ENCODE results near the gene LCN6. TPM values are rescaled to one million over a fixed set of nuclear protein-coding genes. Genes with fewer than 3 reads are reported as not detected.

The LCN6 gene
- total and polyA plus RNA-seq, 2 of the 13 experiments (the other 11 are each of a cell fraction or from before 2014, with no cell fraction given): not detected

DNA sequence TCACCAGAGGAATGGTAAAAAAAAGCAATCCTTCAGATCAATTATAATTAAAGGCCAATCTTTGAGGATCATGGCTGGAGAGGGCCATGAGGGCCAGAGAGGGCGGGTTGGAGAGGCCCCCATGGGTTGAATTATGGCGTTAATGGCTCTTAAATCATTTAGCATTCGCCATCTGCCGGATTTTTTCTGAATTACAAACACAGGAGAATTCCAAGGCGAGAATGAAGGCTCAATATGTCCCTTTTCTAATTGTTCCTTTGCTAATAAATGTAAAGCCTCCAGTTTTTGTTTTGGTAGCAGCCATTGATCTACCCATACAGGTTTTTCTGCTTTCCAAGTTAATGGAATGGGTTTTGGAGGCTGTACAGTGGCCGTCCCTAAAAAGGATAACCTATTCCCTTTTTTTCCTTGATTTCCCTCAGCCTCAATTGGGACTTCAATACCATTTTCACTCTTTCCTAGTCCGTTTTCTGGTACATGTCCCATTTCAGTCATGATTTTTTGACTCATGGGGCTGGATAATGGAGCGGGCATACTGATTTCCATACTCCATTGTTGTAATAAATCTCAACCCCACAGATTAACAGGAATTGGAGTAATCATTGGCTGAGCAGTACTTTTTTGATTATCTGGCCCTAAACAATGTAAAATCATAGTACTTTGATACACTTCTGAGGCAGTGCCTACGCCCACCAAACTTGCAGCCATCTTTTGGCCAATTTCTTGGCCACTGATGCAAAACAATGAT is 36.1 kb upstream of the LCN6 start:
- ATAC-seq (no peak), DNase-seq (ENCODE audit: low spot score) (no peak), FAIRE-seq (no peak)
- no peaks in the 10 kb centered on the region for H3K36me3 ChIP-seq (replicated peaks in 1 of 2; ENCODE audit: control insufficient read depth in 1 of 2, insufficient read depth in 2 of 2, low read length in 2 of 2)
- H2AFZ ChIP-seq (ENCODE audit: low read length): no peak overlapping the region
- H3K9me3 ChIP-seq (ENCODE audit: low read length): no peaks in the 10 kb centered on the region
- ChIA-PET POLR2A (interaction anchor here (1.6 kb wide), 1 partner anchor 15 kb away, joined by 8 read pairs; no protein-coding TSS in a partner anchor), CTCF (ENCODE audit: low intra/inter-chr PET ratio, low total read pairs) (interaction anchor here (0.7 to 1.4 kb wide), 3 partner anchors 15 to 24 kb away, joined by 3 to 7 read pairs (median 3); no protein-coding TSS in a partner anchor)
- WGBS (ENCODE audit: low lambda C conversion rate): 41% methylated on average over 9 of the region's 9 CpGs
- no TSS peak for BruUV-seq (replicated peaks)
- peak overlapping the region; percentile 64 for H3K27ac ChIP-seq (ENCODE audit: extremely low read length, insufficient read depth, low read length)
- peak overlapping the region; percentile 46 for H3K4me2 ChIP-seq (ENCODE audit: low read depth, low read length)
- H3K9ac ChIP-seq (ENCODE audit: insufficient read depth, low read depth, low read length): no peak overlapping the region
- in situ Hi-C loops (cut with HindIII; ENCODE audit: extremely low pct_ligation_motif_present, low pct_unique_long_range_greater_than_20kb): no loop called here
- peaks cover 83% of the 10 kb centered on the region for H3K4me1 ChIP-seq (ENCODE audit: insufficient read depth, low read length)
- intact Hi-C loops (cut with micrococcal nuclease; ENCODE audit: unreplicated experiment): loop anchor here (1.0 to 10.0 kb wide), 2 partner anchors 26 to 100 kb away; partner anchors contain the start of genes LCN8 and TRAF2
- no peaks in the 10 kb centered on the region for H3K79me2 ChIP-seq (ENCODE audit: insufficient read depth, low read length)
- H3K27me3 ChIP-seq (ENCODE audit: control insufficient read depth in 1 of 2, insufficient read depth in 2 of 2, low read length in 2 of 2): no peaks in the 10 kb centered on the region
- H3K4me3 ChIP-seq (replicated peaks in 1 of 3; ENCODE audit: insufficient read depth in 1 of 3, low read depth in 2 of 3, low read length in 3 of 3): no peak overlapping the region
- H4K20me1 ChIP-seq (ENCODE audit: insufficient read depth, low read length): no peaks in the 10 kb centered on the region
- TF ChIP-seq ZSCAN12 (CRISPR knock-in tag; IDR thresholded peaks at IDR 0.05) (no peak), ZNF619 (CRISPR knock-in tag; IDR thresholded peaks at IDR 0.05) (no peak), TGIF2 (CRISPR knock-in tag; IDR thresholded peaks at IDR 0.05) (no peak), FOXM1 (CRISPR knock-in tag; IDR thresholded peaks at IDR 0.05) (no peak), ZNF746 (CRISPR knock-in tag; IDR thresholded peaks at IDR 0.05) (no peak), STAG1 (CRISPR knock-in tag; IDR thresholded peaks at IDR 0.05) (peak; percentile 46), CREM (IDR thresholded peaks at IDR 0.05) (no peak), CREM (CRISPR knock-in tag; IDR thresholded peaks at IDR 0.05) (no peak), ZNF614 (CRISPR knock-in tag; IDR thresholded peaks at IDR 0.05; ENCODE audit: borderline replicate concordance) (no peak), NFYB (CRISPR knock-in tag; IDR thresholded peaks at IDR 0.05) (no peak), ZNF75D (CRISPR knock-in tag; IDR thresholded peaks at IDR 0.05; ENCODE audit: borderline replicate concordance) (no peak), KLF16 (CRISPR knock-in tag; IDR thresholded peaks at IDR 0.05) (no peak), ZNF414 (CRISPR knock-in tag; IDR thresholded peaks at IDR 0.05) (0 out of 2 replicates have a peak, but pooled peaks have one; percentile 34), PRPF4 (IDR thresholded peaks at IDR 0.05; ENCODE audit: low read depth, low read length, poor library complexity, severe bottlenecking) (no peak), MTF2 (CRISPR knock-in tag; IDR thresholded peaks at IDR 0.05; ENCODE audit: borderline replicate concordance) (no peak), SMC3 (IDR thresholded peaks at IDR 0.05; ENCODE audit: low read length) (peak; percentile 16; the same call in 1 of the 2 replicates), NCOA5 (CRISPR knock-in tag; IDR thresholded peaks at IDR 0.05) (no peak)
- TF ChIP-seq, protein P1, sequence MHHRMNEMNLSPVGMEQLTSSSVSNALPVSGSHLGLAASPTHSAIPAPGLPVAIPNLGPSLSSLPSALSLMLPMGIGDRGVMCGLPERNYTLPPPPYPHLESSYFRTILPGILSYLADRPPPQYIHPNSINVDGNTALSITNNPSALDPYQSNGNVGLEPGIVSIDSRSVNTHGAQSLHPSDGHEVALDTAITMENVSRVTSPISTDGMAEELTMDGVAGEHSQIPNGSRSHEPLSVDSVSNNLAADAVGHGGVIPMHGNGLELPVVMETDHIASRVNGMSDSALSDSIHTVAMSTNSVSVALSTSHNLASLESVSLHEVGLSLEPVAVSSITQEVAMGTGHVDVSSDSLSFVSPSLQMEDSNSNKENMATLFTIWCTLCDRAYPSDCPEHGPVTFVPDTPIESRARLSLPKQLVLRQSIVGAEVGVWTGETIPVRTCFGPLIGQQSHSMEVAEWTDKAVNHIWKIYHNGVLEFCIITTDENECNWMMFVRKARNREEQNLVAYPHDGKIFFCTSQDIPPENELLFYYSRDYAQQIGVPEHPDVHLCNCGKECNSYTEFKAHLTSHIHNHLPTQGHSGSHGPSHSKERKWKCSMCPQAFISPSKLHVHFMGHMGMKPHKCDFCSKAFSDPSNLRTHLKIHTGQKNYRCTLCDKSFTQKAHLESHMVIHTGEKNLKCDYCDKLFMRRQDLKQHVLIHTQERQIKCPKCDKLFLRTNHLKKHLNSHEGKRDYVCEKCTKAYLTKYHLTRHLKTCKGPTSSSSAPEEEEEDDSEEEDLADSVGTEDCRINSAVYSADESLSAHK (CRISPR knock-in tag; IDR thresholded peaks at IDR 0.05; ENCODE audit: borderline replicate concordance): no peak
- TF ChIP-seq, protein P2, sequence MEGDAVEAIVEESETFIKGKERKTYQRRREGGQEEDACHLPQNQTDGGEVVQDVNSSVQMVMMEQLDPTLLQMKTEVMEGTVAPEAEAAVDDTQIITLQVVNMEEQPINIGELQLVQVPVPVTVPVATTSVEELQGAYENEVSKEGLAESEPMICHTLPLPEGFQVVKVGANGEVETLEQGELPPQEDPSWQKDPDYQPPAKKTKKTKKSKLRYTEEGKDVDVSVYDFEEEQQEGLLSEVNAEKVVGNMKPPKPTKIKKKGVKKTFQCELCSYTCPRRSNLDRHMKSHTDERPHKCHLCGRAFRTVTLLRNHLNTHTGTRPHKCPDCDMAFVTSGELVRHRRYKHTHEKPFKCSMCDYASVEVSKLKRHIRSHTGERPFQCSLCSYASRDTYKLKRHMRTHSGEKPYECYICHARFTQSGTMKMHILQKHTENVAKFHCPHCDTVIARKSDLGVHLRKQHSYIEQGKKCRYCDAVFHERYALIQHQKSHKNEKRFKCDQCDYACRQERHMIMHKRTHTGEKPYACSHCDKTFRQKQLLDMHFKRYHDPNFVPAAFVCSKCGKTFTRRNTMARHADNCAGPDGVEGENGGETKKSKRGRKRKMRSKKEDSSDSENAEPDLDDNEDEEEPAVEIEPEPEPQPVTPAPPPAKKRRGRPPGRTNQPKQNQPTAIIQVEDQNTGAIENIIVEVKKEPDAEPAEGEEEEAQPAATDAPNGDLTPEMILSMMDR (CRISPR knock-in tag; IDR thresholded peaks at IDR 0.05): peak; percentile 53
